ENCODE results near the gene MYO1D.

The MYO1D gene

DNA sequence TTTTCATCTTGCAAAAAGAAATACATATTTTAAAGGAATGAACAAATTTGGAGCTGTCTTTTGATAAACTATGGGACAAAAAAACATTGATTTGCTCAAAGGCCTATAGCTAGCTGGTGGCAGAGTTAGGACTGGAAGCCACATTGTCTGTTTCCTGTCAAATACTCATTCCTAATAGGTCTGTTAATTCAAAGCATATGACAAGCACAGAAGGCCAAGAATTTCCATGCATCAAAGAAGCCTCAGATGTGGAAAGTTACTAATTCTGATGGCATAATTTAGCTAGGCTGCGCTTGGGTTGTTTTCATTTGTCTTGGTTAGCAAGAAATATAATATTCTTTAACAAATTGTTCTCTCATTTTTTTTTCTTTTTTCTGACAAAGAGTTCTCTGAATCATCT lies 292.1 kb downstream of the MYO1D start:
- no peak for DNase-seq (ENCODE audit: low read depth, low spot score)

DNA sequence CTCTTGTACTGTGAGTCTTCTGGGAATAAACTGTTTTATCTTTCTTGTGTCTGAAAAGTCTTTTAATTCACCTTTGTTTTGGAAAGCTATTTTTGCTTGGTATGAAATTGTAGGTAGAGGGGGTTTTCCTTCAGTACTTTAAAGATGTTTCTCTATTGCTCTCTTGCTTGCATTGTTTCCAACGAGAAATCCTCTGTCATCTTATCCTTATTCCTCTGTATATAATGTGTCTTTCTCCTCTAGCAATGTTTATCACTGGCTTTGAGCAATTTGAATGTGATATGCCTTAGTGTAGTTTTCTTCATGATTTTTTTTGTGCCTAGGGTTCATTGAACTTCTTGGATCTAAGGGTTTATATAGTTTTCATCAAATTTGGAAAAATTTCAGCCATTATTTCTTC lies 293.9 kb downstream of the MYO1D start:
- no peak for DNase-seq (ENCODE audit: low read depth, low spot score)

DNA sequence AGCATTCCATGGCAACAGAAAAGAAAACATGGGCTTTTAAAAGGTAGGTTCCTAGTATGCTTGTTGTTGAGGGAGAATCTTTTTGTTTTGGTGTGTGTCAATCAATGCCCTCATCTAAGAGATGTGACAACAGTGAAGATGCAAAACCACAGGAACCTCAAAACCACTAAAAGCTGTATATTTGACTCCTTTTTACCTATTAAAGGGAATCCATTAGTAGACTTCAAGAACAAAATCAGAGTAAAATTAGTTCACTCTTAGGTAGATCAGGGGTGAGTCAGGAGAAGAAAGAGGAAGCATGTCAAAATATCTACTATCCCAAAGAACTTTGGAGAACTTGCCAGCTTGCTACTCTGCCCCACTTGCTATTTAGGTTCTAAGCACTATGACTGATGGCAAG lies 301.1 kb downstream of the MYO1D start:
- no peak for DNase-seq (ENCODE audit: low read depth, low spot score)

GRCh38 chr17:32570081-32570396 lies 306.9 kb downstream of the MYO1D start:
- DNase-seq (ENCODE audit: low read depth, low spot score) = no peak

DNA sequence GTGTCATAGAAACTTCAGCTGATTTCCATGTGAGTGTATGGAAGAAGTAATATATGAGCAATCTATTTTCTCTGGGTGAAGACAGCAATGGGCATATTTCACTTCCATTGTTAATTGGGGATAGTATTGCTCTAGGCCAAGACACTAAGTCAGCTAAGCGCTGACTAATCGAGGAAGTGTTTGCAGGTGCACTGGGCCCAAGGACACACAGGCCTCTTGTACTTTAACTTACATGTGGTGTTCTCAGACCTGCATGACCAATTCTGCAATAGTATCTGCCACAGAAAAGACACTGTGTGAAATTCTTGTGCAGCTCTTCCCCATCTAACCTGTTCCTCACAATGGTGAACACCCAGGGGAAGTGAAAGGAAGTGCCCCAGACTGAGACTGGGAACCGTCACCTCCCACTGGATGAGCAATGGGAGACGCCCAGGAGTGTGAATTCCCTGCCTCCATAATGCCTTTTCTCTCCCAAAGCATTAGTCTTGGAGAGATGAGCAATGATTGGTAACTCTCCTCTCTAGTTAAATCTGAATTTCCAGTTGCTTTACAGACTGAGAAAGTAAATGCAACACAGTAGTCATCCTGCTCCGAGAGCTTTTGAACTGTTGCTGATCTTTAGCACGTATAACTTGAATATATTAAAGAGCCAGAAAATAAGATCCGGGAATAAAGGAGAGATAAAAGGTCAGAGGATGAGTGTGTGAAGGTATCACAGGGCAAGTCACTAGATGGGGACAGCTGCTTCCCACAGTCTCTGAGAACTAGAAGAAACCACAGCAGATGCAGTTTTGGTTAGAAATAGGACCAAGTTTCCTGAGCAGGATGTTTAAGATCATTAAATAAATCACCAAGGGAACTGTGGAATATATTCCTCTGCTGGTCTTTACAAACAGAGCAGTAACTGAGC lies 307.5 kb downstream of the MYO1D start:
- DNase-seq (ENCODE audit: low read depth, low spot score) = no peak

DNA sequence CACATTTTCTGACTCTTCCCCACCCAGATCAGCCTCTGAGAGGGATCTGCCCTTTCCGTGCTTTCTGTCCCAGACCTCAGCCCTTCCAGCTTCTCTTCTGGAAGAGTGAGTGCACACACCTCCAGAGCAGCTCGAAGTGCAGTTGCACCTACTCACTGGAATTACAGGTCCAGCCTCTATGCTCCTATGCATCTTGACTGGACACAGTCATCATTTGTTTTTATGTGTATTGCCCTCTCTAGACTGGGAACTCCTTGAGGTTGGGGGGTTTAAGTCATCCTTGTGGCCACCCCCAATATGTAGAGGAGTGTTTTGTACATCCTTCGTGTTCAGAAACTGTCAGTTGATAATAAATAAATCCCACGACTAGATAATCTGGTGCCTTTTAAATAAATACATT lies 308.2 kb downstream of the MYO1D start:
- no peak for DNase-seq (ENCODE audit: low read depth, low spot score)

DNA sequence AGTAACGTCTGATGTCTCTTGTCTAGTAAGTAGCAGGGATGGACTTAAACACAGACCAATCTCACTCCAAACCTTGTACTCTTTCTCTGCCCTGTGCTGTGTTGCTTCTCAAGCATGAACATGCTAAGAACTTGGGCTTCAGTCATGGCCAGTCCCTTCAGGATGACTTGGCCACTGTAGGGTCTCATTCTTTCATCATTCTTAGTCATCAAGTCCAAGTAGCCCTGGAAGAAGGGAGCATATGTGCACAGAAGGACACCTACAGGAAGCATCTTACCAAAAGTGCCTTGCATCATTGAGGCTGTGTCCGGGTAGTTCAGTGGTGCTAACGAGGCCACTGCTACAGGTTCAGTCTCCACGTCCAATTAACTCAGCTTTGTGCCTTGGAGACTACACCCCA lies 309.4 kb downstream of the MYO1D start:
- no peak for DNase-seq (ENCODE audit: low read depth, low spot score)

DNA sequence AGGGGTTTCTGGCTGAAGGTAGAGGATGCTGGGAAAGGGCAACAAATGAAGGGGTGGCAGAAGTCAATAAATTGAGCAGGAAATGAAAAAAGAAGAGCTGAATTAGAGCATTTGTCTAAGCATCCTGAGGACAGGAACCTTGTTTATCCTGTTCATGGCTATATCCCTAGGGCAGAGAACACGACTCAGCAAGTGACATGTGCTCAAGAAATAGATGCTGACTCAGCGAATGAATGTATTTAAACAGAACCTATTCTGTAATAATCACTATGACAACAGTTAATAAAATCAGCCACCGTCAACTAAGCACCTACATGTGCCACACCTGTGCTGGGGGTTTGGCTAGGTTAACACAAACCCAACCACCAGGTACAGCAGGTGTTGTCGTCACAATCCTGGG lies 309.8 kb downstream of the MYO1D start:
- no peak for DNase-seq (ENCODE audit: low read depth, low spot score)

- DNase-seq (ENCODE audit: low read depth, low spot score) = no peak
These were observed 310.6 kb downstream of the MYO1D start for GRCh38 chr17:32566303-32566702.

GRCh38 chr17:32565401-32565800 lies 311.5 kb downstream of the MYO1D start:
- no peak for DNase-seq (ENCODE audit: low read depth, low spot score)

GRCh38 chr17:32564325-32564724 lies 312.6 kb downstream of the MYO1D start:
- no peak for DNase-seq (ENCODE audit: low read depth, low spot score)

- no peak for DNase-seq (ENCODE audit: low read depth, low spot score)
These were observed 313.3 kb downstream of the MYO1D start for GRCh38 chr17:32563583-32563982.

DNA sequence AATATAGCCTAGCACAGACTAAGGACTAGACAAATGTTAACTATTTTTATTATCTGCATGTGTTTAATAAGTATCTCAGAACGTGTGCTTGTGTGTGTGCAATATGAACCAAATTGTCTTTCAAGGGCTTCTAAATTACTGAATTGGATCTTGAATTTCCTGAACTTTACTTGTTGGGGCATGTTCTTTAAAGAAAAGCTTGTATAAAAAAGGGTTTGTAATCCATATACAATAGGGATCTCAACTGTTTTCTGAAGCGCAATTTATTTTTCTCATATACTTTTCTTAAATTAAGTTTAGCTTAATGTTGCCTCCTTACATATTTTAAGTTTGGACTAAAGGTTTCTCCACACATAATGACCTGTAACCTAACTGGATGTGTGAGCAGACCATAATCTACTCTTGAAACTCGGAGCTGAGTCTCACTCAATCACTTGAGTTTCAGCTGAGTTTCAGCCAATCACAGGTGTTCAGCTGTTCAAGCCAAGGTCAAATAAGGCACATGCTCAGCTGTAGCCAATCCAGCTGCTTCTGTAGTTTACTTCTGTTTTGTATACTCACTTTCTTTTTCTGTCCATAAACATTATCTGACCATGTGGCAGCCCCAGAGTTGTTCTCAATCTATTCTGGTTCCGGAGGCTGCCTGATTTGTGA lies 317.8 kb downstream of the MYO1D start:
- DNase-seq (ENCODE audit: low read depth, low spot score) = no peak

DNA sequence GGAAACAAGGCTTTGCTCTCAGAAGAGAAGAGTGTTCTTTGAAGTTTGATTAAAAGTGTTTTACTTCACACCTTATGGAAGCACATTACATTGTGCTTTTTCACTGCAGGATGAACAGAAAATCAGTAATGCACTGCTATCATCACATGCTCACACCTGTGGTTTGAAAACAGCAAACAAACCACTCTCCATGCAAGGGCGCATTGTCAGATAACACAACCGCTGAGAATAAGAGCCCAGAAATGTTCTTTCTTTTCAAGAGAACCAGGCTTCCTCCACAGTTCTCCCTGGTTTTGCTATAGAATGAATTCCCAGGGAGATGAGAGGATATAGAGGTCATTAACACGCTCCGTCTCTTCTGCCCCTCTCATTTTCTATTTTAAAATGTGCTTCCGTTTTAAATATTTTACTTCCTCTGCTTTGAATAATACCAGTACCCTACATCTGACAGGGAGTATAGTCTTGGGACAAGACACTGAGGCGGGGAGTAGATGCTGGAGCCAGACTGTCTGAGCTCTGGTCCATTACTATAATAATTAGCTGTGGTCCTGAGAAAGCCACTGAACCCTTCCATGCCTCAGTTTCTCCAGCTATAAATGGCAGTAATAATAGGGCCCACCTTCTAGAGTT lies 318.5 kb downstream of the MYO1D start:
- no peak for DNase-seq (ENCODE audit: low read depth, low spot score)

DNA sequence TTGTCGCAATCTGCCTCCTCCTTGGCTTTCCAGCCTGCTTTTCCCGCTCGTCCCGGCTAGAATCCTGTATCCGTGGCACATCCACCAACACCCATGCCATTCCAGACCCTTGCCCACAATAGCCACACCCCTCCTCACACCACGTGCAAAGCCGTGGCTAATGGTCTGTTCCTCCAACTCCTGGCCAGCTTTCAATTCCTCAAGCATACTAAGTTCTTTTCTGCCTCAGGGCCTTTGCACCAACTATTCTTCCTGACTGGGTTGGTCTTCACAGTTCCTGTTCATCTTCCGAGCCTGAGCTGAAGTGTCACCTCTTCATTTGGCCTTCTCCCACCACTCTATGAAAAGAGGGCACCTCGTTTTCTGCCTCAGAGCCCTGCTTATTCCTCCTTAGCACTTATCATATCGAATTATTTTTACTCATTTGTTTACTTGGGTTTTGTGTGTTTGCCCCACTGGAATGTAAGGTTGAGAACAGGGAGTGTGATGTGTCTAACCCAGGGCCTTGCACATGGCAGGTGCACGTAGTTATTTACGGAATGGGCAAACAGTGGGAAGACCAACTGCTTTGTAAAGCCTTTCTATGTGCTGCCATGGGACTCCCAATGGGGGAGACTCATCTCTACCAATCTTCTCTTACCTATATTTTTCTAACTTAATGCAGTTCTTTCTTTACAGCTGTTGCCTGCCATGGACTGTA lies 321.2 kb downstream of the MYO1D start:
- DNase-seq (ENCODE audit: low read depth, low spot score) = no peak

DNA sequence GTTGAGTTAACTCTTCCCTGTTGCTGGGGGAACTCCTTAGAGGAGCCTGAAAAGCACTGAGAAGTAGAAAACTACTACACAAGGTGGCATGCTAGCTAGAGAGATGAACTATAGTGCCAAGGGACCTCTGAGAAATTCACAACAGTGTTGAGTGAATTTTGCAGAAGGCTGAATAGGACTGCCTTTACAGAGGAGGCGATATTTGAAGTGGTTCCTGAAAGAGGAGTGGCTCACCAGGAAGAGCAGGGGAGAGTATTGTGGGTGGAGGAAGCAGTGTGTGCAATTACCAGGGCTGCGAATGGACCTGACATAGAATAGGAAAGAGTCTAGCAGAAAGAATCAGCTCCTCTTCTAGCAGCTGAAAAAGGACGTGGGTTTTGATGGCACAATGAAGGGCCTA lies 323.8 kb downstream of the MYO1D start:
- no peak for DNase-seq (ENCODE audit: low read depth, low spot score)

DNA sequence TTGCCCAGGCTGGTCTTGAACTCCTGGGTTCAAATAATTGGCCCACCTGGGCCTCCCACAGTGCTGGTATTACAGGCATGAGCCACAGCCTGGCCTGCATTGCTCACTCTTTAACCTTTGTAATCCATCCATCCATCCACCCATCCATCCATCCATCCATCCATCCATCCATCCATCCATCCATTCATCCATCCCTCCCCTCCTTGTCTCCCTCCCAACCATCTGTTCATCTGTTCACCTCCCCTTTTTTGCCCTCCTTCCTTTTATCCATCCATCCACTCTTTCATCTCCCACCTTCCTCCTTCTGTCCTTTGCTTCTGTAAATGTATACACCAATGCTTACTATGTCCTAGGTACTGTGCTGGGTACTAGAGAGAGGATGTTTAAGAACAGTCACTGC lies 324.6 kb downstream of the MYO1D start:
- DNase-seq (ENCODE audit: low read depth, low spot score) = no peak

GRCh38 chr17:32551186-32551955 lies 325.6 kb downstream of the MYO1D start:
- no peak for DNase-seq (ENCODE audit: low read depth, low spot score)

GRCh38 chr17:32549559-32549958 lies 327.4 kb downstream of the MYO1D start:
- DNase-seq (ENCODE audit: low read depth, low spot score) = no peak

DNA sequence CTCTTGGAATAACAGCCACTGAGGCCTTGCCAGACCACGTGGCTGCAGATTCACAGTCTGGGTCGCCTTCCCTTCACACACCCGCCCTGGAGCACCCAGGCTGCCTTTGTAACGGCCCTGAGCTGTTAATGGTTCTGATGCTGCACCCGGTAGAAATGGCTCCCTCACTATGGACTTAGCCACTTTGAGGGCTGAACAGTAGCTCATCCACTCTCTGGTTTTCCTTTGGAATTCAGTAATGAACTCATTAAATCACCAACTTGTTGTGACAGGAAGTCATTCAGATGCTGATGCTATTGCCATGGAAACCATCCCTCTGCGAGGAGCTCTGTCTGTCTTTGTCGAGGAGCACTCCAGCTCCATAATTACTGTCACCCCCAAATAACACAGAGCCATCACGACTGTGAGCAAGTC lies 330.9 kb downstream of the MYO1D start:
- DNase-seq (ENCODE audit: low read depth, low spot score) = no peak

DNA sequence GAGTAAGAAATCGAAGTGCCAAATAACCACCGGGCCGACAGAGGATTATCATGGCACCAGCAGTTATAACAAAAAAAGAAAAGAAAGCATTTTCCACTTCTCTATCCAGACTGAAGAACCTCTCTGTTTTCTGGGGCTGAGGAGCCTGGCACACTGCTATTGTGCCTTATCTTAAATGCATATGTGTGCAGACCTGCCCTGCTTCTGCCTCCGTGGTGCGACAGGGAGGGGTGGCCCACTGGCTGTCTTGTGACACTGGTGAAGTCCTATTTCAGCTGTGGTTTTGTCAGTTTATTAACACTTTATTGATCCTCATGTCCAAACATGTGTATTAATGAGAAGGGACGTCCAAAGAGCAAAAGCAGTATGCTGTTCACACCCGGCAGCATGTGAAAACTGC lies 334.7 kb downstream of the MYO1D start:
- DNase-seq (ENCODE audit: low read depth, low spot score) = no peak

- no peak for DNase-seq (ENCODE audit: low read depth, low spot score)
These were observed 335.3 kb downstream of the MYO1D start for GRCh38 chr17:32541640-32542039.
